Measurements from ENCODE around the gene INAFM2. TPM values are rescaled to one million over a fixed set of nuclear protein-coding genes. Genes with fewer than 3 reads are reported as not detected.

The INAFM2 gene
- total and polyA plus RNA-seq, 9 of the 15 experiments (the other 6 are each of a cell fraction or from before 2014, with no cell fraction given): 11.8 to 43.1 (median 27.2) TPM

GRCh38 chr15:40279437-40280141 is 43.9 kb upstream of the INAFM2 start (continued):
- TF ChIP-seq TSHZ1 (CRISPR knock-in tag; IDR thresholded peaks at IDR 0.05) (no peak), LEF1 (IDR thresholded peaks at IDR 0.05) (no peak), ELK3 (CRISPR knock-in tag; IDR thresholded peaks at IDR 0.05) (no peak), RFX7 (CRISPR knock-in tag; IDR thresholded peaks at IDR 0.05) (no peak), SMAD2 (IDR thresholded peaks at IDR 0.05; ENCODE audit: low read depth, low read length) (no peak), RFX1 (IDR thresholded peaks at IDR 0.05) (no peak), CTCF (IDR thresholded peaks at IDR 0.05 in 2 of 3, conservative IDR thresholded peaks at IDR 0.05 in 1 of 3; ENCODE audit: insufficient read depth in 2 of 3, low read depth in 1 of 3, low read length in 3 of 3) (peak; percentile 89 to 96 (median 95)), CTCFL (IDR thresholded peaks at IDR 0.05; ENCODE audit: borderline replicate concordance, insufficient read depth, low read depth, low read length, poor library complexity, severe bottlenecking) (peak; percentile 55), ZNF79 (CRISPR knock-in tag; IDR thresholded peaks at IDR 0.05; ENCODE audit: low read depth) (no peak), COPS2 (conservative IDR thresholded peaks at IDR 0.05) (no peak), HDAC6 (IDR thresholded peaks at IDR 0.05; ENCODE audit: low read depth, low read length) (no peak), SMAD4 (CRISPR knock-in tag; conservative IDR thresholded peaks at IDR 0.05) (0 out of 2 replicates have a peak, but pooled peaks have one; percentile 43), MTA3 (IDR thresholded peaks at IDR 0.05; ENCODE audit: borderline replicate concordance) (peak; percentile 55; the same call in 1 of the 2 replicates), ZNF263 (CRISPR knock-in tag; IDR thresholded peaks at IDR 0.05; ENCODE audit: borderline replicate concordance) (no peak), KLF16 (IDR thresholded peaks at IDR 0.05) (0 out of 2 replicates have a peak, but pooled peaks have one; percentile 11), ZNF311 (CRISPR knock-in tag; IDR thresholded peaks at IDR 0.05) (no peak), MCM3 (IDR thresholded peaks at IDR 0.05) (no peak), CREB1 (IDR thresholded peaks at IDR 0.05) (no peak), CREB1 (CRISPR knock-in tag; IDR thresholded peaks at IDR 0.05) (no peak), CAMTA2 (CRISPR knock-in tag; conservative IDR thresholded peaks at IDR 0.05) (no peak)

All from K562 (cell line).